Prostate gland (tissue), 2 donors: ENCODE data around the gene COA5. TPM values are rescaled to one million over a fixed set of nuclear protein-coding genes. Genes with fewer than 3 reads are reported as not detected.

ENCODE experiments used
- DNase-seq: peaks from one replicate; pipeline ENCODE4 v3.0.0-alpha.2; 2019; ENCODE audit warnings: low spot score
- H3K27ac ChIP-seq, 2 donors: fragments of 200-600 bp; sonication (generic); 2 replicates each; pipeline ENCODE4 v1.5.1; 2017 to 2019
- H3K27me3 ChIP-seq: fragments of 200-600 bp; sonication (generic); replicated peaks from 2 replicates; pipeline ENCODE4 v1.5.1; 2019; ENCODE audit not compliant: insufficient read depth
- H3K36me3 ChIP-seq, 2 donors: fragments of 200-600 bp; sonication (generic); 1 replicate in 1 of 2; 2 replicates in 1 of 2; pipeline versions ENCODE4 v1.5.1 to v1.8.1; 2017 to 2019
- H3K4me1 ChIP-seq: fragments of 200-600 bp; sonication (generic); replicated peaks from 2 replicates; pipeline ENCODE4 v1.5.1; 2019
- H3K4me3 ChIP-seq, 2 donors: fragments of 200-600 bp; sonication (generic); 2 replicates each; pipeline ENCODE4 v1.5.1; 2017 to 2019
- H3K9me3 ChIP-seq: fragments of 200-600 bp; sonication (generic); 2 replicates; pipeline ENCODE4 v1.5.1; 2017
- CTCF ChIP-seq, 4 experiments: fragments of 200-600 bp in 2 of 4; fragments of 450-650 bp in 2 of 4; sonication (generic) in 2 of 4; IDR thresholded peaks; 1 replicate in 3 of 4; 2 replicates in 1 of 4; pipeline ENCODE4 v1.5.1; 2016 to 2019; ENCODE audit warnings: antibody characterized with exemption in 4 of 4, mild to moderate bottlenecking in 2 of 4, moderate library complexity in 2 of 4
- POLR2A ChIP-seq: fragments of 450-650 bp; IDR thresholded peaks from one replicate; pipeline ENCODE4 v1.6.1; 2016; ENCODE audit warnings: antibody characterized with exemption, mild to moderate bottlenecking
- POLR2AphosphoS5 ChIP-seq: sonication (generic); formaldehyde crosslinking; IDR thresholded peaks from one replicate; pipeline ENCODE4 v1.6.1; 2017; ENCODE audit warnings: antibody characterized with exemption
- WGBS: methylation state at CpG from one replicate; pipeline ENCODE4 v1.1.5; 2018; 5-methylcytosine and 5-hydroxymethylcytosine counted together
- intact Hi-C: fragments of 100-400 bp; cut with DNase I; formaldehyde crosslinking; loops from one replicate; pipeline ENCODE4 v1.14.2; 2022
- total RNA-seq, 2 donors: library from RNA; depleted of rRNA; stranded (reverse); fragments of >200 nt; gene quantifications; one replicate each; pipeline ENCODE4 v1.1.0, GENCODE V29; 2016

COA5 gene
- total RNA-seq, 2 donors from 2014 or later: 34.9 to 41.6 TPM

GRCh38 chr2:98608962-98609604, 771 bp upstream of the COA5 start:
- peak overlapping the region; percentile 94 to 98 for H3K4me3 ChIP-seq
- H3K9me3 ChIP-seq: no peaks in the 10 kb centered on the region
- H3K27me3 ChIP-seq: no peaks in the 10 kb centered on the region
- intact Hi-C loops: loop anchor here (5.0 kb wide), 1 partner anchor 123 kb away; the partner anchor contains the start of gene MGAT4A
- peaks cover 13% of the 10 kb centered on the region for H3K4me1 ChIP-seq
- peak overlapping the region; percentile 93 to 95 for H3K27ac ChIP-seq
- WGBS: 1% methylated on average over 29 of the region's 29 CpGs
- no peak for DNase-seq
- TF ChIP-seq CTCF (IDR thresholded peaks at IDR 0.05) (no peak), POLR2AphosphoS5 (no peak), POLR2A (no peak)
- H3K36me3 ChIP-seq: peaks cover 0 to 2% of the 10 kb centered on the region in 2 donors

- H3K4me1 ChIP-seq: peaks cover 13% of the 10 kb centered on the region
- DNase-seq: no peak
Observed at GRCh38 chr2:98607741-98608115, 584 bp downstream of the COA5 start.

GRCh38 chr2:98607104-98607503, 1.2 kb downstream of the COA5 start:
- H3K36me3 ChIP-seq: no peaks in the 10 kb centered on the region
- TF ChIP-seq CTCF (IDR thresholded peaks at IDR 0.05): no peak
- no peak for TF ChIP-seq POLR2AphosphoS5
- no peak for TF ChIP-seq POLR2A
- no peak for DNase-seq
- intact Hi-C loops: loop anchor here (5.0 kb wide), 1 partner anchor 125 kb away; the partner anchor contains the start of gene MGAT4A
- H3K27me3 ChIP-seq: no peaks in the 10 kb centered on the region
- no peaks in the 10 kb centered on the region for H3K9me3 ChIP-seq
- no peak overlapping the region for H3K27ac ChIP-seq
- WGBS: 47% methylated on average over 6 of the region's 6 CpGs
- H3K4me1 ChIP-seq: peaks cover 13% of the 10 kb centered on the region
- H3K4me3 ChIP-seq: peak overlapping the region; percentile 94 to 98

More at GRCh38 chr2:98607741-98608115, 584 bp downstream of the COA5 start:
- Histone ChIP-seq H3K4me3 (peak overlapping the region; percentile 94 to 98), H3K27me3 (no peaks in the 10 kb centered on the region), H3K36me3 (no peaks in the 10 kb centered on the region), H3K9me3 (no peaks in the 10 kb centered on the region), H3K27ac (peak overlapping the region; percentile 93 to 95)
- intact Hi-C loops: loop anchor here (5.0 kb wide), 1 partner anchor 125 kb away; the partner anchor contains the start of gene MGAT4A
- 3% methylated on average over 7 of the region's 7 CpGs for WGBS
- TF ChIP-seq POLR2AphosphoS5 (no peak), CTCF (IDR thresholded peaks at IDR 0.05) (no peak), POLR2A (no peak)

GRCh38 chr2:98606431-98606830, 1.9 kb downstream of the COA5 start:
- Histone ChIP-seq H3K36me3 (no peaks in the 10 kb centered on the region), H3K9me3 (no peaks in the 10 kb centered on the region), H3K27me3 (no peaks in the 10 kb centered on the region), H3K4me1 (peaks cover 13% of the 10 kb centered on the region), H3K27ac (no peak overlapping the region), H3K4me3 (no peak overlapping the region)
- WGBS: 82% methylated on average over 7 of the region's 7 CpGs
- intact Hi-C loops: loop anchor here (5.0 kb wide), 1 partner anchor 126 kb away; the partner anchor contains the start of gene MGAT4A
- TF ChIP-seq POLR2A: no peak
- no peak for TF ChIP-seq POLR2AphosphoS5
- no peak for TF ChIP-seq CTCF (IDR thresholded peaks at IDR 0.05)
- no peak for DNase-seq

- WGBS: 78% methylated on average over 3 of the region's 3 CpGs
- no peaks in the 10 kb centered on the region for H3K27me3 ChIP-seq
- intact Hi-C loops: loop anchor here (5.0 kb wide), 1 partner anchor 127 kb away; the partner anchor contains the start of gene MGAT4A
- H3K36me3 ChIP-seq: no peaks in the 10 kb centered on the region
- no peak overlapping the region for H3K4me3 ChIP-seq
- peaks cover 6% of the 10 kb centered on the region for H3K4me1 ChIP-seq
- TF ChIP-seq POLR2A (no peak), POLR2AphosphoS5 (no peak), CTCF (IDR thresholded peaks at IDR 0.05) (no peak)
- no peak for DNase-seq
- no peaks in the 10 kb centered on the region for H3K9me3 ChIP-seq
- H3K27ac ChIP-seq: no peak overlapping the region
Observed at GRCh38 chr2:98605076-98605475, 3.2 kb downstream of the COA5 start.
